Spinal cord (tissue), 10 donors: ENCODE measurements around the gene SLC12A7. TPM values are rescaled to one million over a fixed set of nuclear protein-coding genes. Genes with fewer than 3 reads are reported as not detected.

Source experiments
- DNase-seq, 6 donors: peaks; one replicate each; pipeline versions ENCODE4 v3.0.0 to v3.0.0-alpha.2; 2013 to 2015; ENCODE audit warnings: low spot score in 6 of 6, low read depth in 4 of 6
- H3K27ac ChIP-seq: one replicate; pipeline ENCODE4 v1.5.1; 2013; ENCODE audit warnings: low read depth, low read length, control low read depth
- H3K27me3 ChIP-seq: one replicate; pipeline ENCODE4 v1.6.1; 2013; ENCODE audit warnings: low read length; ENCODE audit not compliant: control insufficient read depth, insufficient read depth
- H3K36me3 ChIP-seq: one replicate; pipeline ENCODE4 v1.6.1; 2013; ENCODE audit warnings: low read length; ENCODE audit not compliant: control insufficient read depth, insufficient read depth
- H3K4me1 ChIP-seq: one replicate; pipeline ENCODE4 v1.6.1; 2013; ENCODE audit warnings: low read length; ENCODE audit not compliant: control insufficient read depth, insufficient read depth
- H3K4me3 ChIP-seq: one replicate; pipeline ENCODE4 v1.5.1; 2013; ENCODE audit warnings: low read depth, low read length, control low read depth
- H3K9me3 ChIP-seq: one replicate; pipeline ENCODE4 v1.6.1; 2013; ENCODE audit warnings: low read length; ENCODE audit not compliant: control insufficient read depth, insufficient read depth
- WGBS: methylation state at CpG from one replicate; pipeline ENCODE4 v1.1.5; 2013; ENCODE audit warnings: missing lambda C conversion rate; ENCODE audit not compliant: insufficient coverage; 5-methylcytosine and 5-hydroxymethylcytosine counted together
- polyA plus RNA-seq, 2 donors: library from polyadenylated mRNA; unstranded; fragments of 120-200 nt; gene quantifications; one replicate each; pipeline ENCODE4 v1.2.1, GENCODE V29; 2013; ENCODE audit not compliant: insufficient read length in 2 of 2
- total RNA-seq, 2 donors: library from RNA; depleted of rRNA in 1 of 2; stranded (reverse); fragments of 120-200 nt in 1 of 2; fragments of >200 nt in 1 of 2; gene quantifications; one replicate each; pipeline versions ENCODE4 v1.2.3 to v1.2.4, GENCODE V29; 2013 to 2014
- donor health status: healthy.

The SLC12A7 gene
- total and polyA plus RNA-seq, 4 donors, result 8.7 to 21.3 (median 16.4) TPM

- no peak overlapping the region for H3K27ac ChIP-seq
- WGBS, result under 1% methylated on average over 95 of the region's 98 CpGs
- no peaks in the 10 kb centered on the region for H3K36me3 ChIP-seq
- no peak overlapping the region for H3K4me3 ChIP-seq
- no peak for DNase-seq
- H3K4me1 ChIP-seq, result peaks cover 23% of the 10 kb centered on the region
- no peaks in the 10 kb centered on the region for H3K9me3 ChIP-seq
- peaks cover 35% of the 10 kb centered on the region for H3K27me3 ChIP-seq
Measured at GRCh38 chr5:1155191-1156032, 43.5 kb upstream of the SLC12A7 start.

GRCh38 chr5:1153428-1153827 lies 41.6 kb upstream of the SLC12A7 start:
- peaks cover 24% of the 10 kb centered on the region for H3K4me1 ChIP-seq
- no peaks in the 10 kb centered on the region for H3K36me3 ChIP-seq
- H3K27ac ChIP-seq, result no peak overlapping the region
- no peaks in the 10 kb centered on the region for H3K9me3 ChIP-seq
- WGBS, result 73% methylated on average over 12 of the region's 12 CpGs
- no peak overlapping the region for H3K4me3 ChIP-seq
- peaks cover 33% of the 10 kb centered on the region for H3K27me3 ChIP-seq
- no peak for DNase-seq

DNA sequence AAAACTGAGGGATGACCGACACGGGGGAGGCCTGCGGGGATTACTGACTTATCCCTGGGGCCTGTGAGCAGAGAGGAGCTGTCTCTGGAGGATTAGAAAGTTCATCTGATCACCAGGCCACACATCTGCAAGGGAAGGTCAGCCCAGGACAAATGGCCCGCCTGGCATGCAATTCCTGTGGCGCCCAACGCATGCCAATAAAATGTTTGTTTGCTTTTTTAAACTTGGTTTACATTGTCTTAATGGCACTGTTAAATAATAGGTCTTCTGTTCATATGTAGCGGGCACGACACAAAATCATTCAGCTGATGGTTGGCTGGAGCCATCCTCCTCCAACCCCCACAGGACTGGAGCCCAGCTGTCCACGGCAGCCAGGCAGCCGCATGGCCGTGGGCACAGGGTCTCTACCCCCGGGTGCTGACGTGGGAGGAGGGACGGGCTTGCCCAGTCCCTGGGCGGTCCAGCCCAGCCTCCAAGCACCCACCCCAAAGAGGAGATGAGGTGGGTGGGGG lies 41.0 kb upstream of the SLC12A7 start:
- H3K36me3 ChIP-seq, result no peaks in the 10 kb centered on the region
- H3K9me3 ChIP-seq, result no peaks in the 10 kb centered on the region
- DNase-seq, result no peak
- H3K4me3 ChIP-seq, result no peak overlapping the region
- no peak overlapping the region for H3K27ac ChIP-seq
- 57% methylated on average over 4 of the region's 15 CpGs for WGBS
- peaks cover 24% of the 10 kb centered on the region for H3K4me1 ChIP-seq
- peaks cover 33% of the 10 kb centered on the region for H3K27me3 ChIP-seq

- Histone ChIP-seq H3K4me1 (peaks cover 24% of the 10 kb centered on the region), H3K4me3 (no peak overlapping the region), H3K27ac (no peak overlapping the region), H3K36me3 (no peaks in the 10 kb centered on the region), H3K9me3 (no peaks in the 10 kb centered on the region), H3K27me3 (peaks cover 33% of the 10 kb centered on the region)
- WGBS, result 75% methylated on average over 10 of the region's 10 CpGs
- DNase-seq, result no peak
Measured at GRCh38 chr5:1152156-1152555, 40.3 kb upstream of the SLC12A7 start.

- Histone ChIP-seq H3K4me1 (peaks cover 25% of the 10 kb centered on the region), H3K4me3 (no peak overlapping the region), H3K36me3 (no peaks in the 10 kb centered on the region), H3K27ac (no peak overlapping the region), H3K27me3 (peaks cover 25% of the 10 kb centered on the region), H3K9me3 (no peaks in the 10 kb centered on the region)
- DNase-seq, result no peak
- WGBS, result 73% methylated on average over 5 of the region's 10 CpGs
Measured at GRCh38 chr5:1151316-1151715, 39.5 kb upstream of the SLC12A7 start.

GRCh38 chr5:1150866-1151265 lies 39.0 kb upstream of the SLC12A7 start:
- Histone ChIP-seq H3K4me3 (no peak overlapping the region), H3K4me1 (peaks cover 27% of the 10 kb centered on the region), H3K36me3 (no peaks in the 10 kb centered on the region), H3K9me3 (no peaks in the 10 kb centered on the region), H3K27ac (no peak overlapping the region), H3K27me3 (peaks cover 20% of the 10 kb centered on the region)
- DNase-seq, result no peak
- WGBS, result 87% methylated on average over 10 of the region's 10 CpGs

DNA sequence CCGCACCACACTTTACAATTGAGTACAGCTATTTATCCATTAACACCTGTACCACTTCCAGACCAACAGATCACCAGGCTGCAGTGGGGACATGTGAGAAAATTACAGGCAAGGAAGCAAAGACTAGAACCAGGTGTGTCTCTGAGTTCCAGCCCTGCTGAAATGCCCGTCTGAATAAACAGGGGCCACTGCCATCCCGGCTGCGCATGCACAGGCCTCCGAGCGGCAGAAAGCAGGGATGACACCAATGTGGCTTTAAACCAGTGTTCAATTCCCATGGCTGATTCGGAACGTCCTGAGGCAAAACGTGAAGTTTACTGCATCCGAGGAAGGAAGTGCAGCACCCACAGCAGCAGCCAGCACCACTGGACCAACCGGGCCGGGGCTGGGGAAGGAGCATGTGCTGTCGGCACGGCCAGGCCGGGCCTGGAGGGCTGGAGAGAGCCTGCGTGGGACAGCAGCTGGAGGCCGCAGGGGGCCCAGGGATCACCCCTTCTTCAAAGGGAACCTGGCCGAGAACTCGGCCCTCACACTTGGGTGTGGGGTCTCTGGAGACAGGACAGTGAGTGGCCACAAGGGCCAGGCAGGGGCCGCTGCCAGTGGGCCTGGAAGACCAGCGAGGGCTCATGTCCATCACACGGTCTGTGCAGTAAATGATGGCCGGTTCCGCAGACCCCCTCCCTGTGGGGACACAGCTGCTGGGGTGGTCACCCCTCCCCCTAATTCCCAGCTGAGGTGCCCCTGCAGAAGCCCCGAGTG lies 33.0 kb upstream of the SLC12A7 start:
- Histone ChIP-seq H3K27me3 (no peaks in the 10 kb centered on the region), H3K36me3 (peaks cover 3% of the 10 kb centered on the region), H3K4me1 (peaks cover 14% of the 10 kb centered on the region), H3K9me3 (no peaks in the 10 kb centered on the region), H3K27ac (no peak overlapping the region), H3K4me3 (no peak overlapping the region)
- WGBS, result 81% methylated on average over 24 of the region's 25 CpGs
- no peak for DNase-seq

GRCh38 chr5:1144089-1144488 lies 32.2 kb upstream of the SLC12A7 start:
- no peaks in the 10 kb centered on the region for H3K27me3 ChIP-seq

DNA sequence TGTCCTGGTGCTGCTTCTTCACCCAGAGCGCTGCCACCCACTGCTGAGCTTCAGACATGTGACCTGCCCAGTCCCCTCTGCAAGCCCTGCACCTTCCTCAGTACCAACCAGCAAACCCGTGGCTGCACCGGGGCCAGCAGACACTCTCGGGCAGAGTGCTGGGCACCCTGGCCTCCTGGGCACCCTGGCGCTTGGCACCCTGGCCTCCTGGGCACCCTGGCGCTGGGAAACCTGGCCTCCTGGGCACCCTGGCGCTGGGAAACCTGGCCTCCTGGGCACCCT lies 31.7 kb upstream of the SLC12A7 start:
- H3K9me3 ChIP-seq, result no peaks in the 10 kb centered on the region
- H3K27me3 ChIP-seq, result no peaks in the 10 kb centered on the region
- no peak overlapping the region for H3K4me3 ChIP-seq
- DNase-seq, result no peak
- H3K4me1 ChIP-seq, result peaks cover 15% of the 10 kb centered on the region
- H3K36me3 ChIP-seq, result peaks cover 5% of the 10 kb centered on the region
- 94% methylated on average over 7 of the region's 7 CpGs for WGBS
- no peak overlapping the region for H3K27ac ChIP-seq

More at GRCh38 chr5:1144089-1144488, 32.2 kb upstream of the SLC12A7 start:
- 88% methylated on average over 17 of the region's 19 CpGs for WGBS
- Histone ChIP-seq H3K9me3 (no peaks in the 10 kb centered on the region), H3K36me3 (peaks cover 4% of the 10 kb centered on the region), H3K4me3 (no peak overlapping the region), H3K27ac (no peak overlapping the region), H3K4me1 (peaks cover 15% of the 10 kb centered on the region)
- DNase-seq, result no peak
